K562 (cell line): Measurements from ENCODE around the gene SPRY4. TPM values are rescaled to one million over a fixed set of nuclear protein-coding genes. Genes with fewer than 3 reads are reported as not detected.
A peak's percentile ranks its signal among the peaks of the same experiment; 100 is the strongest.

ENCODE experiments used
- ARID1B ChIP-seq: fragments of 450-650 bp; IDR thresholded peaks from 2 replicates; pipeline ENCODE4 v1.6.1; 2016; ENCODE audit warnings: antibody characterized with exemption, mild to moderate bottlenecking, inconsistent platforms
- BHLHE40 ChIP-seq: IDR thresholded peaks from 2 replicates; pipeline ENCODE4 v1.6.1; 2011; ENCODE audit warnings: low read length, improper control_type of control experiment
- C11orf30 ChIP-seq: fragments of 450-650 bp; IDR thresholded peaks from 2 replicates; pipeline ENCODE4 v1.6.1; 2016; ENCODE audit warnings: low read depth, mild to moderate bottlenecking
- CBFB ChIP-seq: sonication (generic); formaldehyde crosslinking; IDR thresholded peaks from 2 replicates; pipeline ENCODE4 v1.4.0; 2020; ENCODE audit warnings: mild to moderate bottlenecking, missing genetic modification reagents
- CEBPG ChIP-seq, 3 experiments: fragments of 200-800 bp in 1 of 3; sonication (Bioruptor generic) in 1 of 3; sonication (generic) in 1 of 3; formaldehyde crosslinking in 1 of 3; IDR thresholded peaks in 2 of 3; conservative IDR thresholded peaks in 1 of 3; 2 replicates each; pipeline versions ENCODE4 v1.6.1 to v1.8.0; 2016 to 2022; ENCODE audit warnings: missing compliant biosample characterization in 2 of 3, missing genetic modification characterization in 2 of 3, mild to moderate bottlenecking in 1 of 3, missing genetic modification reagents in 1 of 3
- CREB5 ChIP-seq: fragments of 250-450 bp; sonication (Bioruptor Pico); IDR thresholded peaks from 2 replicates; pipeline ENCODE4 v1.5.0; 2020; ENCODE audit warnings: mild to moderate bottlenecking
- ETV1 ChIP-seq: fragments of 450-650 bp; conservative IDR thresholded peaks from 2 replicates; pipeline ENCODE4 v1.6.1; 2016; ENCODE audit warnings: missing genetic modification characterization, control low read depth, low read depth, missing compliant biosample characterization
- FUS ChIP-seq: fragments of 200-400 bp; formaldehyde crosslinking; optimal IDR thresholded peaks from 2 replicates; pipeline ENCODE3; 2017; ENCODE audit warnings: low read depth, low read length
- HDAC3 ChIP-seq: fragments of 450-650 bp; IDR thresholded peaks from 2 replicates; pipeline ENCODE4 v1.6.1; 2018; ENCODE audit warnings: borderline replicate concordance, mild to moderate bottlenecking, moderate library complexity; ENCODE audit not compliant: partially characterized antibody
- HLTF ChIP-seq: fragments of 450-650 bp; IDR thresholded peaks from 2 replicates; pipeline ENCODE4 v1.6.1; 2016
- JUND ChIP-seq, 2 experiments: IDR thresholded peaks; 2 replicates in 1 of 2; 3 replicates in 1 of 2; pipeline ENCODE4 v1.6.1; 2011; ENCODE audit warnings: borderline replicate concordance in 2 of 2, low read depth in 2 of 2, low read length in 2 of 2, improper control_type of control experiment in 1 of 2, missing biosample characterization in 1 of 2, missing genetic modification characterization in 1 of 2, missing genetic modification reagents in 1 of 2
- KLF13 ChIP-seq: fragments of 450-650 bp; IDR thresholded peaks from 2 replicates; pipeline ENCODE4 v1.6.1; 2016; ENCODE audit warnings: missing genetic modification characterization, low read depth, mild to moderate bottlenecking, missing compliant biosample characterization, moderate library complexity, borderline replicate concordance
- KLF6 ChIP-seq: fragments of 250-450 bp; sonication (Bioruptor Pico); IDR thresholded peaks from 2 replicates; pipeline ENCODE4 v1.4.0; 2020; ENCODE audit warnings: mild to moderate bottlenecking, moderate library complexity, borderline replicate concordance
- NR2C1 ChIP-seq, 2 experiments: fragments of 450-650 bp; IDR thresholded peaks; 2 replicates each; pipeline ENCODE4 v1.6.1; 2017; ENCODE audit warnings: mild to moderate bottlenecking in 2 of 2, antibody characterized with exemption in 1 of 2, inconsistent platforms in 1 of 2, missing compliant biosample characterization in 1 of 2, missing genetic modification characterization in 1 of 2
- RBM17 ChIP-seq: fragments of 200-400 bp; formaldehyde crosslinking; IDR thresholded peaks from 2 replicates; pipeline ENCODE4 v1.6.1; 2017; ENCODE audit warnings: low read depth, mild to moderate bottlenecking, low read length, borderline replicate concordance
- SAP30 ChIP-seq: fragments of 200-600 bp; sonication (generic); IDR thresholded peaks from 2 replicates; pipeline ENCODE4 v1.6.1; 2012; ENCODE audit warnings: borderline replicate concordance, low read depth, mild to moderate bottlenecking, moderate library complexity, low read length, control low read depth, inconsistent platforms; ENCODE audit not compliant: insufficient read depth, poor library complexity, severe bottlenecking
- SLC30A9 ChIP-seq: fragments of 250-450 bp; sonication (Bioruptor Pico); IDR thresholded peaks from 2 replicates; pipeline ENCODE4 v1.8.0; 2022; ENCODE audit warnings: mild to moderate bottlenecking, moderate library complexity
- TBL1XR1 ChIP-seq, 2 experiments: IDR thresholded peaks; 2 replicates each; pipeline ENCODE4 v1.6.1; 2012; ENCODE audit warnings: improper control_type of control experiment in 2 of 2, low read length in 2 of 2, mild to moderate bottlenecking in 1 of 2
- ZBTB12 ChIP-seq: fragments of 250-450 bp; sonication (Bioruptor Pico); IDR thresholded peaks from 2 replicates; pipeline ENCODE4 v1.4.0; 2020
- ZFP36 ChIP-seq: fragments of 150-350 bp; IDR thresholded peaks from 2 replicates; pipeline ENCODE4 v1.6.1; 2018; ENCODE audit warnings: low read length, low read depth; ENCODE audit not compliant: partially characterized antibody
- ZNF165 ChIP-seq: fragments of 250-450 bp; sonication (Bioruptor Pico); IDR thresholded peaks from 2 replicates; pipeline ENCODE4 v1.4.0; 2020; ENCODE audit warnings: borderline replicate concordance
- ZNF384 ChIP-seq: IDR thresholded peaks from 2 replicates; pipeline ENCODE4 v1.6.1; 2012; ENCODE audit warnings: low read depth, low read length, improper control_type of control experiment
- ZNF79 ChIP-seq: fragments of 250-450 bp; sonication (Bioruptor Pico); IDR thresholded peaks from 2 replicates; pipeline ENCODE4 v1.4.0; 2020; ENCODE audit warnings: low read depth, mild to moderate bottlenecking, moderate library complexity
- polyA plus RNA-seq, 8 experiments: library from polyadenylated mRNA; depleted of rRNA in 4 of 8; stranded (reverse) in 5 of 8; unstranded in 3 of 8; fragments of >200 nt; fragmentation: Nextera tagmentation in 2 of 8; fragmentation: Illumina TruSeq in 1 of 8; extraction: Ambion mirVana in 2 of 8; extraction: Trizol in 1 of 8; gene quantifications; 2 replicates each; pipeline versions ENCODE4 v1.2.1 to v1.2.3, GENCODE V29; 2011 to 2014; ENCODE audit warnings: inconsistent platforms in 1 of 8, missing spikeins in 1 of 8
- total RNA-seq, 7 experiments: library from RNA; depleted of rRNA in 6 of 7; stranded (reverse); fragments of >200 nt in 6 of 7; fragmentation: Illumina TruSeq in 2 of 7; extraction: Trizol in 2 of 7; gene quantifications; 2 replicates each; pipeline versions ENCODE4 v1.2.1 to v1.2.3, GENCODE V29; 2011 to 2021; ENCODE audit warnings: low replicate concordance in 1 of 7

SPRY4 gene
- total and polyA plus RNA-seq, 9 of the 15 experiments (the other 6 are each of a cell fraction or from before 2014, with no cell fraction given): 2.6 to 24.2 (median 9.5) TPM

- TF ChIP-seq KLF6 (CRISPR knock-in tag): no peak
- no peak for TF ChIP-seq HDAC3
- peak; percentile 98 for TF ChIP-seq CEBPG (CRISPR knock-in tag; IDR thresholded peaks at IDR 0.05)
- TF ChIP-seq CEBPG (tag; conservative IDR thresholded peaks at IDR 0.05 in 1 of 2, IDR thresholded peaks at IDR 0.05 in 1 of 2): peak; percentile 97 to 99
- no peak for TF ChIP-seq HLTF
- no peak for TF ChIP-seq ETV1 (tag)
- no peak for TF ChIP-seq ZBTB12 (CRISPR knock-in tag)
- TF ChIP-seq JUND (IDR thresholded peaks at IDR 0.05; ENCODE audit: borderline replicate concordance, low read depth, low read length): peak; percentile 58; the same call in 1 of the 2 replicates
- TF ChIP-seq JUND (tag; IDR thresholded peaks at IDR 0.05; ENCODE audit: borderline replicate concordance, low read depth, low read length): 0 out of 3 replicates have a peak, but pooled peaks have one; percentile 4
- TF ChIP-seq ZNF165: 0 out of 2 replicates have a peak, but pooled peaks have one; percentile 3
- no peak for TF ChIP-seq C11orf30
- TF ChIP-seq ARID1B: no peak
- TF ChIP-seq RBM17: no peak
- TF ChIP-seq KLF13: 0 out of 2 replicates have a peak, but pooled peaks have one; percentile 7
- no peak for TF ChIP-seq FUS
- no peak for TF ChIP-seq CBFB (CRISPR knock-in tag)
- peak; percentile 97 for TF ChIP-seq ZNF384
- no peak for TF ChIP-seq TBL1XR1 (IDR thresholded peaks at IDR 0.05; ENCODE audit: low read length in 2 of 2)
- no peak for TF ChIP-seq CREB5
- TF ChIP-seq NR2C1 (IDR thresholded peaks at IDR 0.05): no peak
- no peak for TF ChIP-seq NR2C1 (tag; IDR thresholded peaks at IDR 0.05)
- TF ChIP-seq SAP30: peak; percentile 45
- TF ChIP-seq SLC30A9 (CRISPR knock-in tag): no peak
- TF ChIP-seq ZNF79 (CRISPR knock-in tag): no peak
- no peak for TF ChIP-seq ZFP36
- TF ChIP-seq BHLHE40: peak; percentile 58
Observed at GRCh38 chr5:142324871-142325724, at the start of gene SPRY4 (continued).
